Activated T-helper 1 cell treated with anti-CD3 and anti-CD28 coated beads, Interleukin-12 subunit alpha, Interleukin-12 subunit beta, Interleukin-2, Interleukin-4 antibody, amounts not matched to agents 30 ng/mL and 10 ng/mL and 1 ng/mL, durations not matched to agents 14 hours and 24 hours and 36 hours (primary cell): ENCODE data around the gene PTPRK. TPM values are rescaled to one million over a fixed set of nuclear protein-coding genes. Genes with fewer than 3 reads are reported as not detected.

Experiments used
- DNase-seq: peaks from one replicate; pipeline ENCODE4 v3.0.0; 2021; ENCODE audit warnings: low spot score
- H3K27ac Mint-ChIP-seq: one replicate; pipeline ENCODE4 v1.8.0; 2021; ENCODE audit warnings: mild to moderate bottlenecking, mixed read lengths
- H3K27me3 Mint-ChIP-seq: one replicate; pipeline ENCODE4 v1.8.0; 2022; ENCODE audit warnings: mild to moderate bottlenecking, moderate library complexity, mixed read lengths; ENCODE audit not compliant: insufficient read depth
- H3K36me3 Mint-ChIP-seq: one replicate; pipeline ENCODE4 v1.8.0; 2021; ENCODE audit warnings: low read depth, mixed read lengths
- H3K4me1 Mint-ChIP-seq: one replicate; pipeline ENCODE4 v1.8.0; 2021; ENCODE audit warnings: low read depth, mixed read lengths
- H3K4me3 Mint-ChIP-seq: one replicate; pipeline ENCODE4 v1.8.0; 2021; ENCODE audit warnings: mild to moderate bottlenecking, moderate library complexity, mixed read lengths
- H3K9me3 Mint-ChIP-seq: one replicate; pipeline ENCODE4 v1.8.0; 2021; ENCODE audit warnings: mixed read lengths
- intact Hi-C: fragments of 100-400 bp; cut with micrococcal nuclease; formaldehyde crosslinking; loops from one replicate; pipeline ENCODE4 v1.15.1; 2024
- total RNA-seq: library from RNA; stranded (reverse); gene quantifications from 2 replicates; pipeline ENCODE4 v1.2.3, GENCODE V29; 2022

PTPRK gene
- total RNA-seq, 1 donor from 2014 or later = 3.2 TPM

DNA sequence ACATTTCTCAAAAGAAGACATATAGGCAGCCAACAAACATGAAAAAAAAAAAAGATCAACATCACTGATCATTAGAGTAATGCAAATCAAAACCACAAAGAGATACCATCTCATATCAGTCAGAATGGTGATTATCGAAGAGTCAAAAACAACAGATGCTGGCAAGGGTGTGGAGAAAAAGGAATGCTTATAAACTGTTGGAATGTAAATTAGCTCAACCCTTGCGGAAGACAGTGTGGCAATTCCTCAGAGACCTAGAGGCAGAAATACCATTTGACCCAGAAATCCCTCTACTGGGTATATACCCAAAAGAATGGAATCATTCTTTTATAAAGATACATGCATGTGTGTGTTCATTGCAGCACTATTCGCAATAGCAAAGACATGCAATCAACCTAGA, 315.8 kb downstream of the PTPRK start:
- Mint-ChIP-seq H3K36me3 (no peaks in the 10 kb centered on the region), H3K9me3 (peaks cover 8% of the 10 kb centered on the region), H3K4me1 (no peaks in the 10 kb centered on the region), H3K27me3 (peaks cover 2% of the 10 kb centered on the region), H3K4me3 (no peak overlapping the region), H3K27ac (no peak overlapping the region)
- intact Hi-C loops = no loop called here
- DNase-seq = no peak

DNA sequence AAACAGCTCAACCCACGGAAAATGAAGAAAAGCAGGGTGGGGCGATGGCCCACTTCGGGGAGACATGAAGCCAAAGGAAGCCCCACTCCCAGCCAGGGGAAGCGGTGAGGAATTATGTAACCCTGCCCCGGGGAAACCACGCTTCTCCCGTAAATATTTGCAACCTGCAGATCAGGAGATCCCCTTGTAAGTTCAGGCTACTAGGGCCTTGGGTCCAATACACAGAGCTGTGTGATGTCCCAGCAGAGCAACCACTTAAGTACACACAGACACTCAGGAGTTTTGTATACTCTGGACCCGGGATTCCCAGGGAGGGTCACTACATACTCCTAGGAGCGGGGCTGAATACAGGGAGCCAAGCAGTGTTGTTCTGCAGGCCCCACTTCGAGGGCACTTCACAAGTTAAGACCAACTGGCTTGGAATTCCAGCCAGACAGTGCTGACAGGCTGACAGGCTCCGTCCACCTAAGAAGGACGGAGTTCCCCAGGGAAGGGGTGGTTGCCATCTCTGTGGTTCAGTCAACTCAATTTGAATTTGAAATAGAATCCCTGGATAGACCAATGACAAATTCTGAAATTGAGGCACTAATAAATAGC, 318.1 kb downstream of the PTPRK start:
- Mint-ChIP-seq H3K27me3 (peaks cover 2% of the 10 kb centered on the region), H3K9me3 (peaks cover 8% of the 10 kb centered on the region)

DNA sequence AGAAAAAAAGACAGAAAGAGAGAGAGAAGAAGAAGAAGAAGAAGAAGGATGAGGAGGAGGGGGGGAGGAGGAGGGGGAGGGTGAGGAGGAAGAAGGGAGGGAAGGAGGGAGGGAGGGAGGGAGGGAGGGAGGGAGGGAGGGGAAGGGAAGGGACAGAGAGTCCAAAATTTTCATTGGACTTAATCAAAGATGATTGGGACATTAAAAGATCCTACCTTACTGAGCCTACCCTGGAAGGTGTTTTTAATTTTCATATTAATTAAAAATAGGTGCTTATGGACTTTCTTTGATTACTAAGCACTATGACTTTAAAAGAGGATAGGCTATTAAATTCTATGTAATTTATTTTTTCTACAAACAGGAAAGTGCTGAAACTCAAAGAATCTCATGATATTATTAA, 319.6 kb downstream of the PTPRK start:
- no peaks in the 10 kb centered on the region for H3K4me1 Mint-ChIP-seq
- H3K9me3 Mint-ChIP-seq = peaks cover 8% of the 10 kb centered on the region
- no peak overlapping the region for H3K4me3 Mint-ChIP-seq
- no peak for DNase-seq
- intact Hi-C loops = no loop called here
- H3K27me3 Mint-ChIP-seq = no peaks in the 10 kb centered on the region
- H3K36me3 Mint-ChIP-seq = no peaks in the 10 kb centered on the region
- no peak overlapping the region for H3K27ac Mint-ChIP-seq

More for the DNA sequence above, 318.1 kb downstream of the PTPRK start:
- H3K4me1 Mint-ChIP-seq = no peaks in the 10 kb centered on the region
- intact Hi-C loops = no loop called here
- no peak overlapping the region for H3K27ac Mint-ChIP-seq
- no peak for DNase-seq
- H3K4me3 Mint-ChIP-seq = no peak overlapping the region
- H3K36me3 Mint-ChIP-seq = no peaks in the 10 kb centered on the region

DNA sequence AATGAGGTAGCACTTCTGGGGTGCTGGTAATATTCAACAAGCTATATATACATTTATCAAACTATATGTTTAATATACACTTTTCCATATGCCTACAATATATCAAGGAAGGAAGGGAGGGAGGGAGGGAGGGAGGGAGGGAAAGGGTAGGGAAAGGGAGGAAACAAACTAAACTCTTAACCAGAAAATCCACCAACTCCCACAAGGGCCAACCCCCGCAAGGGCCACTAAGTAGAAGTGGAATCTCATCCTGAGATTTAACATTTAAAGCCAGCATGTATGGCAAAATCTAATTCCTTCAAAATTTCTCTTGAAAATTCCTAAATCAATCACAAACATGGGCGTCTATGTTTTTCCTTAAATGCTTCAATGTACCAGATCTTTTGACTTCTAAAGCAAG, 320.9 kb downstream of the PTPRK start:
- no peaks in the 10 kb centered on the region for H3K36me3 Mint-ChIP-seq
- intact Hi-C loops = no loop called here
- no peaks in the 10 kb centered on the region for H3K27me3 Mint-ChIP-seq
- H3K4me3 Mint-ChIP-seq = no peak overlapping the region
- H3K4me1 Mint-ChIP-seq = no peaks in the 10 kb centered on the region
- no peak for DNase-seq
- no peak overlapping the region for H3K27ac Mint-ChIP-seq
- peaks cover 4% of the 10 kb centered on the region for H3K9me3 Mint-ChIP-seq

DNA sequence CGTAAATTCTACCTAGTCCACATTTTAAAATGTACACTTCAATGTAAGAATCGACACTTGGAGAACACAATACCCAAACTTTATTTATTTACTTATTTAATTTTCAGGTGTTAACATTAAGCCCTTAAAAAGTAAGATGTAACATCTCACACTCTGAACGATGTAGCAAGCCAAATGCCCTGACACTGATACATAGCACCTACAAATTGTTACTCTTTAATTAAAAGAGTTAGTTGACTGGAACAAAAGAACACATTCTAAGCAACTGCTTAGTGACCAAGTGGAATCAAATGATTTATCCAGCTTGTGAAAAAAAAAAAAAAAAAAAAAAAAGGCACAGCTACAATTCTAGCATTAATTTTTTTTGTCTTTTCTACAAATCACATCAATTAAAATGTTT, 327.4 kb downstream of the PTPRK start:
- Mint-ChIP-seq H3K9me3 (no peaks in the 10 kb centered on the region), H3K4me1 (no peaks in the 10 kb centered on the region), H3K4me3 (no peak overlapping the region), H3K27me3 (peaks cover 3% of the 10 kb centered on the region), H3K36me3 (no peaks in the 10 kb centered on the region), H3K27ac (no peak overlapping the region)
- DNase-seq = no peak
- intact Hi-C loops = no loop called here

DNA sequence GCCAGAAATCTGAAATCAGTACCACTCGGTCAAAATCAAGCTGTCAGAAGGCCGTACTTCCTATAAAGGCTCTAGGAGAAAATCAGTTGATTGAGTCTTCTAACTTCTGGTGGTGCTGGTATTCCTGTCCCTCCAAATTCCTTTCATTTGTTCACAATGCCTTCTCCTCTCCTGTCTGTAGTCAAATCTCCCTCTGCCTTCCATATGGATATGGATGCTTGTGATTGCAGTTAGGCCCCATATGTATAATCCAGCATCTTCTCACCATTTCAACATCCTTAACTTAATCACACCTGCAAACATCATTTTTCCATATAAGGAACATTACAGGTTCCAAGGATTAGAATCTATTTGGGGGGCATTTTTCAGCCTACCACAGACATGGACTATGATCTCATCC, 331.7 kb downstream of the PTPRK start:
- Mint-ChIP-seq H3K27ac (no peak overlapping the region), H3K4me1 (no peaks in the 10 kb centered on the region), H3K9me3 (no peaks in the 10 kb centered on the region), H3K36me3 (no peaks in the 10 kb centered on the region), H3K27me3 (peaks cover 3% of the 10 kb centered on the region), H3K4me3 (no peak overlapping the region)
- no peak for DNase-seq
- intact Hi-C loops = no loop called here

DNA sequence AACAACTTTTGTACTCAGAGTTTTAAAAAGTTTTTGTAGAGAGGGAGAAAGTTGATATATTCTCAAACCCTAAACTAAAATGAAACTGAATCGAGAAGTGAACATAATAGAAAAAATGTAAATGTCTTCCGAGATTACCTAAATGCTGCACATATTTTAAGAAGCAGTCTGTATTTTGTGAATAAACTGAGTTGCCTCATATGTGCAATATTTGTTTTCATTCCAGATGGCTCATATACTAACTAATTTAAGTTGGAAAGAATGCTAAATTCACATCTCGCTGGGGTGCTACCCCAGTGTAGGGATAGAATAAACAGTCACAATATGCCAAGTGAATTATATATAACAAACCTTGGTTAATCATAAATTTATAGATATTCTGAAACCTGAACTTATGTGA, 333.7 kb downstream of the PTPRK start:
- H3K36me3 Mint-ChIP-seq = no peaks in the 10 kb centered on the region
- H3K27me3 Mint-ChIP-seq = no peaks in the 10 kb centered on the region
- intact Hi-C loops = no loop called here
- no peak overlapping the region for H3K27ac Mint-ChIP-seq
- no peaks in the 10 kb centered on the region for H3K4me1 Mint-ChIP-seq
- DNase-seq = no peak
- H3K9me3 Mint-ChIP-seq = no peaks in the 10 kb centered on the region
- H3K4me3 Mint-ChIP-seq = no peak overlapping the region

DNA sequence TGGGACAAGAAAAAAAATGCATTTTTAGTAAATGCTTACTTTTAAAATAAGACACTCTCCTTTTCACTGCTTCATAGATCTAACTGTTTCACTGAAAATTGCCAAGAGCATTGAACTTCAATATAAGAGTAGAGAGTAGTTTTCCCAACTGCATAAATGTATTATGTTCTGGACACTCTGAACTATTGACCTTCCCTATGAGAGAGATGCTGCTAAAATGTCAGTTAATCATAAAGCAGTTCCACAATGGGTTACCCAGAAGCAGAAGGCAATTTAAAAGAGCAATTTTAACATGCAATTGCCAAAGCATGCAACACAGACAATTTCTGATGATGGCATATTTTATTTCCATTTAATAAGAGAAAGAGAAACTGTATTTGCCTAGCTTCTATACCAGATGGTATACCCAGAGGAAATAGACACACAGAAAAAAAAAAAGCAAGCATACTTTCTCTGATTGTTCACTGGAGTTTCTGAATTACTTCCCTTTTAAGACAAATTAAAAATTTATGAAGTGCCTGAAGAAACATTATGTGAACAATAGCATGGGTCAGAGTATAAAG, 340.4 kb downstream of the PTPRK start:
- Mint-ChIP-seq H3K4me3 (no peak overlapping the region), H3K27ac (no peak overlapping the region), H3K4me1 (peaks cover 5% of the 10 kb centered on the region), H3K36me3 (no peaks in the 10 kb centered on the region), H3K27me3 (no peaks in the 10 kb centered on the region), H3K9me3 (no peaks in the 10 kb centered on the region)
- intact Hi-C loops = loop anchor here (5.0 kb wide), 1 partner anchor 323 kb away; no protein-coding TSS in a partner anchor
- no peak for DNase-seq

DNA sequence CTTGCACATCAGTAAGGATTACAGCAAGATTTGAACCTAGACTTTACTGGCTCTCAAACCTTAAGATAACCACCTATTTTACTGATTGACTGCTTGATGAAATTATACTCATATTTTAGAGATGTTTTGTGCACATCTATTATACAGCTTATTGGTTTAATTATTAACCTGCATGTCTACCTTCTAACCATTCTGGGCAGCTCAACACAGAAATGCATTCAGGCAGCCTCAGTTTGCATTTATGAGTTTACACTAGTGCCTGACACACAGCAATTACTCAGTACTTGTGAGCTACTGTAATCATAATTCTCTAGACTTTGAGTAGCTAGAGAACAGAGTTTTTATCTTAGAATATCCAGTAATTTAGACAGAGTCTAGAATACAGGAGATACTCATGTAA, 345.7 kb downstream of the PTPRK start:
- DNase-seq = no peak
- Mint-ChIP-seq H3K4me3 (no peak overlapping the region), H3K27ac (no peak overlapping the region), H3K27me3 (peaks cover 4% of the 10 kb centered on the region), H3K4me1 (peaks cover 2% of the 10 kb centered on the region), H3K36me3 (no peaks in the 10 kb centered on the region), H3K9me3 (no peaks in the 10 kb centered on the region)
- intact Hi-C loops = no loop called here

DNA sequence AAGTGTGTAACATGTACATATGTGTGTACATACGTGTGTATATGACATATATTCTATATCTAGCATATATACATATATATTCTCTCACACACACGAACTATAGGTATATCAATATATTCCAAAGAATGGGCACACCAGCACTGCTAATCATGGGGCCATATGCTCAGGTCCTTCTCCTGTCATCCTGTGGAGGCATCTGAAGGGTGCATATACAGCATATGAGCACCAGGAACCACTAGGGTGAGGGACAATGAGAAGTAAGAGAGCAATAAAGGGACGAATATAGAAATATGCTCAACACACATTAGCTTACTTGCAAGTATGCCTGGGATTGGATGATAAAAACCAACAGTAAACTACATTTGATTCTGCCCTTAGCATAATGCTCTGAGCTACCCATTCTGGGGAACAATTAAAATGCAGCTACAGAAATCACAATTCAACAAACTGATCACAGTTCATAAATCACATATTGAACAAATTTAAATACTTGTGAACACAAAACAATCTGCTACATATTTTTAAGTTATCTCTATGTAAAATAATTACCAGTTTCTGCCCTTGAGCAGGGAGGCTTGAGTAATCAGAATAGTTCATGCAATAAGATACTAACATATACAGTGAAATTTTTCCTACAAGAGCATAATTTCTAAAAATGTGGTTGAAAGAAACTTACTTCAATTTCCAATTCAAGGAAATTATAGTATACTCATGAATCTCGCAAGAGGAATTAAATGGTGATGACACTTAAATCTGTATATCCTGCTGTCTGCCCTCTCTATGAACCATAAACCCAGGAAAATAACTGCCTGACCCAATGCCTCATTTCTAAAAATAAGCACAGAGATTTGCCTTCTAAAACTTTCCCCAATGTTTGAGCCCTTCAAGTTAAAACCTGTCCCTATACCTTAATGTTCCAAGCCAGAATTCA, 347.4 kb downstream of the PTPRK start:
- DNase-seq = no peak
- Mint-ChIP-seq H3K27ac (no peak overlapping the region), H3K4me1 (no peaks in the 10 kb centered on the region), H3K9me3 (no peaks in the 10 kb centered on the region), H3K27me3 (peaks cover 4% of the 10 kb centered on the region), H3K4me3 (no peak overlapping the region), H3K36me3 (no peaks in the 10 kb centered on the region)
- intact Hi-C loops = no loop called here

DNA sequence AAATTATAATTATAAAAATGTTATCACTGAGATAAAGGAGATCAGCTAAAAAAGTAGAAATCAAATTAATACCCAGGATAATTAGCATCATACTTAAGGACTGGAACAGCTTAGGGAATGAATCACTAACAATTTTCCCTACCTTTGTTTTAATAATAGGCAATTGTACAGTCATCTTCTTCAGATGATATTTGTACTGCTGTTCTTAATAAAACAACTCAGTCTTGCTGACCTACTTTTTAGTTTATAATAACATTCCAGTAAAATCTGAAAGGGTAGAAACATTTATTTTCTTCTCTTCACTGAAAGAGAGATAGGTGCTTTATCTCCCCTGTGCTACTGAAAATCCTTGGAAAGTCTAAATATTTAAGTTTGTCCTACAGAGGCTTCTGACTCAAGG, 348.3 kb downstream of the PTPRK start:
- intact Hi-C loops = no loop called here
- no peak overlapping the region for H3K27ac Mint-ChIP-seq
- H3K27me3 Mint-ChIP-seq = peaks cover 4% of the 10 kb centered on the region
- H3K4me3 Mint-ChIP-seq = no peak overlapping the region
- no peaks in the 10 kb centered on the region for H3K36me3 Mint-ChIP-seq
- H3K4me1 Mint-ChIP-seq = no peaks in the 10 kb centered on the region
- H3K9me3 Mint-ChIP-seq = no peaks in the 10 kb centered on the region
- no peak for DNase-seq

DNA sequence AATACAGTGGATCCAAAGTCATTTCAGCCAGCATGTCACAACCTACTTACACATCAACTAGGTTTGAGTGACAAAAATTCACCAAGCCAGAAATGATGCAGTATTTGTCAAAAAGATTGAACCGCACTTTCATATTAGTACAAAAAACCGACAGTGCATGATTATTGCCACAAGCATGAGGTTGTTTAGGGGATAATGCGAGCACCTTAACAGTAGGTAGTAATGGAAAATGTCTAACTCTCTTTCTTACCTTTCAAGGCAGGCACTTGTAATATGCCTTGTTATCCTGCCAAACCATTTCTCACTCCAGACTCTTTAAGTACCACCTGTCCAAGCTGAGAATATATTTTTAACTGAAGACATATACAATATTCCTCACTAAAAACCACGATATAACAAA, 349.2 kb downstream of the PTPRK start:
- no peak overlapping the region for H3K27ac Mint-ChIP-seq
- intact Hi-C loops = no loop called here
- DNase-seq = no peak
- H3K27me3 Mint-ChIP-seq = peaks cover 4% of the 10 kb centered on the region
- H3K36me3 Mint-ChIP-seq = no peaks in the 10 kb centered on the region
- H3K9me3 Mint-ChIP-seq = no peaks in the 10 kb centered on the region
- no peak overlapping the region for H3K4me3 Mint-ChIP-seq
- H3K4me1 Mint-ChIP-seq = no peaks in the 10 kb centered on the region

DNA sequence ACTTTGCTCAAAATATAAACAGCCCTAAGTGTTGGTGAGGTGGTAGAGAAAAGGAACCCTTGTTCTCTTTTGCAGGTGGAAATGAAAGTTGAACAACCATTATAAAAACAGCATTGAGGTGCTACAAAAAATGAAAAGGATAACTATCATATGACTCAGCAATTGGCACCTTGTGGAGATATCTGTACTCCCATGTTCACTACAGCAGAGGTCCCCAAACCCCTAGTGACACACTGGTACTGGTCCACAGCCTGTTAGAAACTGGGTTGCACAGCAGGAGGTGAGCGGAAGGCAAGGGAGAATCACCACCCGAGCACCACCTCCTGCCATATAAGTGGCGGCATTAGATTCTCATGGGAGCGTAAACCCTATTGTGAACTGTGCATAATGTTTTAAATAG, 352.2 kb downstream of the PTPRK start:
- Mint-ChIP-seq H3K36me3 (no peaks in the 10 kb centered on the region), H3K27ac (no peak overlapping the region), H3K27me3 (no peaks in the 10 kb centered on the region), H3K4me3 (no peak overlapping the region), H3K4me1 (no peaks in the 10 kb centered on the region), H3K9me3 (no peaks in the 10 kb centered on the region)
- DNase-seq = no peak
- intact Hi-C loops = no loop called here
